ENCODE measurements around the gene SMIM32. TPM values are rescaled to one million over a fixed set of nuclear protein-coding genes. Genes with fewer than 3 reads are reported as not detected.

The SMIM32 gene
- total and polyA plus RNA-seq, 7 donors, result 0.06 to 0.82 (median 0.23) TPM; not detected in 3

DNA sequence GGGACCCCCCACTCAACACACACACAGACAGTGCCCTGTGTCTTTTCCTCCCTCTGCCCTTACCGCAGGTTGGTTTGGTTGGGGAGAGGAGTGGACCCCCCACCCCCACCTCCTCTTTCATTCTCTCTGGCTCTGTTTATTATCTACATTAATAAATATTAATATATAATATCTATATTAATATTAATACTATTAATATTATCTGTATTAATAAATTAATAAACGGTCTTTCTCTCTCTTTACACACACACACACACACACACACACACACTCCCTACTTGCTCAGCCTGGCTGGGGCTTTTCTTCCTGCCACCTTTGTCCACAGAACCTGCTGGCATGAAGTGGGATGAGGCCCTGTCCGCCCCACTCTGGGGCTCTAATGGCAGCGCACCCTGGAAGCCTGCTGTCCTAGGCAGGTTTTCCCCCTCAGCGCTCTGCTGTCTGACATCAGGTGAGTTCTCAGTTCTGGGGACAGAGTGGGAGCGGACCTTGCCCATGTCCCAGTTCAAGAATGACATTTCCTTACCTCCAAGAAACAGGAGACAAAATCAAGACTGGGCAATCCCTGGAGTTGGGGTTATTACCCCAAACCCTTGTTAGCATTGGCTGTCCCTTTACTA, 10.5 kb upstream of the SMIM32 start:
- H3K4me3 ChIP-seq, result no peak overlapping the region
- intact Hi-C loops (cut with DNase I), result no loop called here
- no peak for ATAC-seq
- H3K27ac ChIP-seq, result no peak overlapping the region
- H3K27me3 ChIP-seq (ENCODE audit: insufficient read depth in 3 of 3, low read length in 2 of 3), result peaks cover 0 to 4% (median 0%) of the 10 kb centered on the region in 3 donors
- WGBS, 3 donors, result 88 to 94% (median 89%) methylated on average over 6 of the region's 6 CpGs
- no peaks in the 10 kb centered on the region for H3K36me3 ChIP-seq (ENCODE audit: insufficient read depth in 1 of 2, low read depth in 1 of 2)
- no peak for DNase-seq
- H3K4me1 ChIP-seq, result no peaks in the 10 kb centered on the region
- peaks cover 3% of the 10 kb centered on the region for H3K9me3 ChIP-seq
- TF ChIP-seq, protein P1, sequence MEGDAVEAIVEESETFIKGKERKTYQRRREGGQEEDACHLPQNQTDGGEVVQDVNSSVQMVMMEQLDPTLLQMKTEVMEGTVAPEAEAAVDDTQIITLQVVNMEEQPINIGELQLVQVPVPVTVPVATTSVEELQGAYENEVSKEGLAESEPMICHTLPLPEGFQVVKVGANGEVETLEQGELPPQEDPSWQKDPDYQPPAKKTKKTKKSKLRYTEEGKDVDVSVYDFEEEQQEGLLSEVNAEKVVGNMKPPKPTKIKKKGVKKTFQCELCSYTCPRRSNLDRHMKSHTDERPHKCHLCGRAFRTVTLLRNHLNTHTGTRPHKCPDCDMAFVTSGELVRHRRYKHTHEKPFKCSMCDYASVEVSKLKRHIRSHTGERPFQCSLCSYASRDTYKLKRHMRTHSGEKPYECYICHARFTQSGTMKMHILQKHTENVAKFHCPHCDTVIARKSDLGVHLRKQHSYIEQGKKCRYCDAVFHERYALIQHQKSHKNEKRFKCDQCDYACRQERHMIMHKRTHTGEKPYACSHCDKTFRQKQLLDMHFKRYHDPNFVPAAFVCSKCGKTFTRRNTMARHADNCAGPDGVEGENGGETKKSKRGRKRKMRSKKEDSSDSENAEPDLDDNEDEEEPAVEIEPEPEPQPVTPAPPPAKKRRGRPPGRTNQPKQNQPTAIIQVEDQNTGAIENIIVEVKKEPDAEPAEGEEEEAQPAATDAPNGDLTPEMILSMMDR (IDR thresholded peaks at IDR 0.05), result no peak

DNA sequence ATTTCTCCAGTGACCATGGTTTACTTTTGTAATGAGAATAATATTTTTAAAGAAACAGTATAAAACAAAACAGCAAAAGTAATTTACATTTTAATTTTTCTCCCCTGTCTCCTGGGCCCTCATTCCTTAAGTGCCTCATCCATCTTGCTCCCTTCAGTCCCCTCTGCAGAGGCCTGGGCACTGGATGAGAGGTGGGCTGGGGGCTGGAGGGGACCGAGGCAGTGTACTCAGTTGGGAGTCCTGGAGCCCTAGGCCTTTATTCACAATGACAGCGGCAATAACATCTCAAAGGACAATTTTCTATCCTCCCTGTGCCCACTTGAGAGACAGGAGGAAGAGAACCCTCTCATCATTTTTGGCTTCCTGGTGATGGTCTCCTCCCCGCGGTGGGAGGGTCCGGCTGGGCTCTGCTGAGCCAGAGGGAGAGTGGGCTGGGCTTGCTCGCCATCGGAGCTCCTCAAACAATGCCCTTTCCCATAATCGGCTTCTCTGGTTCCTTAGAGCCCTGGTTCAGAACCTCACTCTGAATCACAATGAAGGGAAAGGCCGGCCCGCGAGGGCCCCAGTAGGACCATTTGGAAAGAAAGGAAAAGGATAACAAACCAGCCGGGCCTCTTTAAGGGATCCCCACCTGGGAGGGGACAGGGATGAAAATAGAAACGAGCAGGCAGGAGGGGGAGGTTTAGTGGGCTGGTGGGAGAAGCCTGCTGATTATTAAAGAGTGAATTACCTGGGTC, 9.7 kb upstream of the SMIM32 start:
- H3K27me3 ChIP-seq (ENCODE audit: insufficient read depth in 3 of 3, low read length in 2 of 3), result peaks cover 0 to 4% (median 0%) of the 10 kb centered on the region in 3 donors
- H3K36me3 ChIP-seq (ENCODE audit: insufficient read depth in 1 of 2, low read depth in 1 of 2), result no peaks in the 10 kb centered on the region
- peaks cover 3% of the 10 kb centered on the region for H3K9me3 ChIP-seq
- DNase-seq, result no peak
- TF ChIP-seq, protein P1 (IDR thresholded peaks at IDR 0.05), result no peak
- no peak overlapping the region for H3K27ac ChIP-seq
- H3K4me1 ChIP-seq, result no peaks in the 10 kb centered on the region
- intact Hi-C loops (cut with DNase I), result no loop called here
- WGBS, 3 donors, result 32 to 38% (median 36%) methylated on average over 13 of the region's 13 CpGs
- H3K4me3 ChIP-seq, result no peak overlapping the region
- no peak for ATAC-seq

DNA sequence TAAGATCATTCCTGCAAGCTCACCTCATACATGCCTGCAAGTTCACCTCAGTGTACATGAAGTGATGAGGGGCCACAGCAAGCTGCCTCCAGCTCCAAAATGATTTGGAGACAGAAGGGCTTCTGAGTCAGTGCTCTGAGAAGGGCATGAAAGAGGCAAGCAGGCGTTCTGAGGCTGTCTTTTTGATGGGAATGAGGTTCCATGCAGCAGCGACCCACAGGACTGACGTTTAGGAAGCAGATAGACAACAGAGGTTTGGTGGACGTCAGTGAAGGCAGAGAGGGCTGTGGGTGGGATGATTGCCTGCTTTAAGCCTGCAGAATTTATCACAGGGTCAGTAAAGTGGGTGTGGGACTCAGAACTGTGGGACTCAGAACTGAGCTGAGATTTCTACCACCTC, 8.9 kb upstream of the SMIM32 start:
- DNase-seq, result no peak
- Histone ChIP-seq H3K4me3 (no peak overlapping the region), H3K36me3 (ENCODE audit: insufficient read depth in 1 of 2, low read depth in 1 of 2) (no peaks in the 10 kb centered on the region), H3K4me1 (no peaks in the 10 kb centered on the region), H3K27ac (no peak overlapping the region), H3K9me3 (peaks cover 3% of the 10 kb centered on the region), H3K27me3 (ENCODE audit: insufficient read depth in 3 of 3, low read length in 2 of 3) (peaks cover 0 to 4% (median 0%) of the 10 kb centered on the region in 3 donors)
- WGBS, 3 donors, result 77 to 79% (median 77%) methylated on average over 4 of the region's 4 CpGs
- intact Hi-C loops (cut with DNase I), result no loop called here
- TF ChIP-seq, protein P1 (IDR thresholded peaks at IDR 0.05), result no peak
- no peak for ATAC-seq

DNA sequence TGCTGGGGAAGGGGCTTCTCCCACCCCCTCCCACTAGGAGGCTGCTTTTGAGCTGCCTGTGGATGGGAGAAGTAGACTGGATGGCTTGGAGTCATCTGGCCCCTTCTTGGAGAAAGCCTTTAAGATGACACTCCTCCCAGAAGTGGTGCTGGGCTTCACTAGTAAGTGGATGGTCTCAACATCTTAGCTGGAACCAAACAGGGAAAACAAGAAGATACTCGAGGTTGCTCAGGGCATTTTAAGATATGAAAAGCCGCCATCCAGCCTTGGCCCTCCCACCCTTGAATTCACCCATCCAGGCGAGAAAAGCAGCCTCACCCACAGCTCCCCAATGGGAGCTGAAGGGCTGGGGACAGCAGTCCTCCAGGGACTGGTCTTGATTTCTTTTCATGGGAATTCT, 7.8 kb upstream of the SMIM32 start:
- no peak overlapping the region for H3K27ac ChIP-seq
- DNase-seq, result no peak
- intact Hi-C loops (cut with DNase I), result no loop called here
- TF ChIP-seq, protein P1 (IDR thresholded peaks at IDR 0.05), result no peak
- no peaks in the 10 kb centered on the region for H3K36me3 ChIP-seq (ENCODE audit: insufficient read depth in 1 of 2, low read depth in 1 of 2)
- no peak for ATAC-seq
- H3K9me3 ChIP-seq, result peaks cover 3% of the 10 kb centered on the region
- H3K4me3 ChIP-seq, result no peak overlapping the region
- WGBS, 3 donors, result 74 to 86% (median 82%) methylated on average over 3 of the region's 3 CpGs
- H3K27me3 ChIP-seq (ENCODE audit: insufficient read depth in 3 of 3, low read length in 2 of 3), result peaks cover 0 to 4% (median 0%) of the 10 kb centered on the region in 3 donors
- H3K4me1 ChIP-seq, result no peaks in the 10 kb centered on the region

Measured in psoas muscle (tissue), 8 donors.